Measurements from ENCODE around the gene SEMG1.

The SEMG1 gene

GRCh38 chr20:45191926-45192325, 14.9 kb upstream of the SEMG1 start:
- Mint-ChIP-seq H3K36me3 (ENCODE audit: insufficient read depth) (no peaks in the 10 kb centered on the region), H3K27ac (no peak overlapping the region), H3K4me1 (ENCODE audit: low read depth in 2 of 2) (no peaks in the 10 kb centered on the region), H3K27me3 (peaks cover 15 to 30% of the 10 kb centered on the region in 2 donors), H3K9me3 (no peaks in the 10 kb centered on the region), H3K4me3 (no peak overlapping the region)
- ATAC-seq (replicated peaks) (no peak), DNase-seq (no peak)

- H3K4me1 Mint-ChIP-seq (ENCODE audit: low read depth in 2 of 2) = no peaks in the 10 kb centered on the region
- ATAC-seq (replicated peaks) (no peak), DNase-seq (no peak)
- no peaks in the 10 kb centered on the region for H3K36me3 Mint-ChIP-seq (ENCODE audit: insufficient read depth)
- H3K9me3 Mint-ChIP-seq = no peaks in the 10 kb centered on the region
- no peak overlapping the region for H3K4me3 Mint-ChIP-seq
- no peak overlapping the region for H3K27ac Mint-ChIP-seq
- peaks cover 24 to 43% of the 10 kb centered on the region in 2 donors for H3K27me3 Mint-ChIP-seq
Observed at GRCh38 chr20:45193331-45193730, 13.5 kb upstream of the SEMG1 start.

GRCh38 chr20:45209924-45210323, 3.1 kb downstream of the SEMG1 start:
- Mint-ChIP-seq H3K4me1 (ENCODE audit: low read depth in 2 of 2) (no peaks in the 10 kb centered on the region), H3K4me3 (no peak overlapping the region), H3K27ac (no peak overlapping the region), H3K27me3 (peaks cover 50 to 61% of the 10 kb centered on the region in 2 donors), H3K36me3 (ENCODE audit: insufficient read depth) (no peaks in the 10 kb centered on the region), H3K9me3 (no peaks in the 10 kb centered on the region)
- ATAC-seq (replicated peaks) = no peak
- DNase-seq = no peak

- H3K27me3 Mint-ChIP-seq = peaks cover 35 to 48% of the 10 kb centered on the region in 2 donors
- no peaks in the 10 kb centered on the region for H3K4me1 Mint-ChIP-seq (ENCODE audit: low read depth in 2 of 2)
- ATAC-seq (replicated peaks) (no peak), DNase-seq (no peak)
- H3K4me3 Mint-ChIP-seq = no peak overlapping the region
- no peaks in the 10 kb centered on the region for H3K9me3 Mint-ChIP-seq
- no peak overlapping the region for H3K27ac Mint-ChIP-seq
- H3K36me3 Mint-ChIP-seq (ENCODE audit: insufficient read depth) = no peaks in the 10 kb centered on the region
Observed at GRCh38 chr20:45211569-45212474, 5.0 kb downstream of the SEMG1 start.

GRCh38 chr20:45212836-45213235, 6.0 kb downstream of the SEMG1 start:
- no peaks in the 10 kb centered on the region for H3K36me3 Mint-ChIP-seq (ENCODE audit: insufficient read depth)
- ATAC-seq (replicated peaks) = no peak
- H3K4me3 Mint-ChIP-seq = no peak overlapping the region
- H3K27ac Mint-ChIP-seq = no peak overlapping the region
- no peak for DNase-seq
- H3K27me3 Mint-ChIP-seq = peaks cover 35 to 49% of the 10 kb centered on the region in 2 donors
- H3K4me1 Mint-ChIP-seq (ENCODE audit: low read depth in 2 of 2) = no peaks in the 10 kb centered on the region
- no peaks in the 10 kb centered on the region for H3K9me3 Mint-ChIP-seq

GRCh38 chr20:45218124-45218523, 11.3 kb downstream of the SEMG1 start:
- DNase-seq (no peak), ATAC-seq (replicated peaks) (no peak)
- no peaks in the 10 kb centered on the region for H3K36me3 Mint-ChIP-seq (ENCODE audit: insufficient read depth)
- H3K27ac Mint-ChIP-seq = no peak overlapping the region
- H3K27me3 Mint-ChIP-seq = peaks cover 62 to 67% of the 10 kb centered on the region in 2 donors
- H3K9me3 Mint-ChIP-seq = no peaks in the 10 kb centered on the region
- no peak overlapping the region for H3K4me3 Mint-ChIP-seq
- H3K4me1 Mint-ChIP-seq (ENCODE audit: low read depth in 2 of 2) = no peaks in the 10 kb centered on the region

- no peak for ATAC-seq (replicated peaks)
- Mint-ChIP-seq H3K27me3 (peaks cover 61 to 65% of the 10 kb centered on the region in 2 donors), H3K27ac (no peak overlapping the region), H3K9me3 (no peaks in the 10 kb centered on the region), H3K4me1 (ENCODE audit: low read depth in 2 of 2) (no peaks in the 10 kb centered on the region), H3K36me3 (ENCODE audit: insufficient read depth) (no peaks in the 10 kb centered on the region), H3K4me3 (no peak overlapping the region)
- DNase-seq = no peak
Observed at GRCh38 chr20:45218636-45219035, 11.8 kb downstream of the SEMG1 start.

- ATAC-seq (replicated peaks) (no peak), DNase-seq (no peak)
- peaks cover 65 to 66% of the 10 kb centered on the region in 2 donors for H3K27me3 Mint-ChIP-seq
- no peak within 1 kb of the TSS for H3K27ac Mint-ChIP-seq
- no peaks in the 10 kb centered on the region for H3K36me3 Mint-ChIP-seq (ENCODE audit: insufficient read depth)
- no peaks in the 10 kb centered on the region for H3K4me1 Mint-ChIP-seq (ENCODE audit: low read depth in 2 of 2)
- H3K4me3 Mint-ChIP-seq = no peak within 1 kb of the TSS
- H3K9me3 Mint-ChIP-seq = no peaks in the 10 kb centered on the region
Observed at GRCh38 chr20:45221076-45221475, 14.2 kb downstream of the SEMG1 start, which contains the start of gene SEMG2. SEMG2 (plus strand) TSS chr20:45221373; CDS start chr20:45221390, 17 bp downstream.

- H3K27me3 Mint-ChIP-seq = peaks cover 52 to 59% of the 10 kb centered on the region in 2 donors
- H3K4me1 Mint-ChIP-seq (ENCODE audit: low read depth in 2 of 2) = no peaks in the 10 kb centered on the region
- H3K4me3 Mint-ChIP-seq = no peak overlapping the region
- DNase-seq (no peak), ATAC-seq (replicated peaks) (no peak)
- H3K36me3 Mint-ChIP-seq (ENCODE audit: insufficient read depth) = no peaks in the 10 kb centered on the region
- no peaks in the 10 kb centered on the region for H3K9me3 Mint-ChIP-seq
- no peak overlapping the region for H3K27ac Mint-ChIP-seq
Observed at GRCh38 chr20:45223136-45223535, 16.3 kb downstream of the SEMG1 start.

- no peaks in the 10 kb centered on the region for H3K4me1 Mint-ChIP-seq (ENCODE audit: low read depth in 2 of 2)
- H3K9me3 Mint-ChIP-seq = no peaks in the 10 kb centered on the region
- ATAC-seq (replicated peaks) = no peak
- no peaks in the 10 kb centered on the region for H3K36me3 Mint-ChIP-seq (ENCODE audit: insufficient read depth)
- H3K27me3 Mint-ChIP-seq = peaks cover 59 to 71% of the 10 kb centered on the region in 2 donors
- no peak overlapping the region for H3K27ac Mint-ChIP-seq
- no peak overlapping the region for H3K4me3 Mint-ChIP-seq
- no peak for DNase-seq
Observed at GRCh38 chr20:45226287-45226686, 19.5 kb downstream of the SEMG1 start.

- DNase-seq = peak in 1 of 3 experiments; percentile 8
- peaks cover 60 to 76% of the 10 kb centered on the region in 2 donors for H3K27me3 Mint-ChIP-seq
- no peak overlapping the region for H3K27ac Mint-ChIP-seq
- no peaks in the 10 kb centered on the region for H3K36me3 Mint-ChIP-seq (ENCODE audit: insufficient read depth)
- no peaks in the 10 kb centered on the region for H3K4me1 Mint-ChIP-seq (ENCODE audit: low read depth in 2 of 2)
- no peak overlapping the region for H3K4me3 Mint-ChIP-seq
- ATAC-seq (replicated peaks) = no peak
- no peaks in the 10 kb centered on the region for H3K9me3 Mint-ChIP-seq
Observed at GRCh38 chr20:45229264-45230056, 22.6 kb downstream of the SEMG1 start.

- Mint-ChIP-seq H3K27me3 (peaks cover 55 to 78% of the 10 kb centered on the region in 2 donors), H3K36me3 (ENCODE audit: insufficient read depth) (no peaks in the 10 kb centered on the region), H3K9me3 (no peaks in the 10 kb centered on the region), H3K27ac (no peak overlapping the region), H3K4me1 (ENCODE audit: low read depth in 2 of 2) (no peaks in the 10 kb centered on the region), H3K4me3 (no peak overlapping the region)
- ATAC-seq (replicated peaks) = no peak
- DNase-seq = no peak
Observed at GRCh38 chr20:45230631-45231030, 23.8 kb downstream of the SEMG1 start.

- peaks cover 51 to 82% of the 10 kb centered on the region in 2 donors for H3K27me3 Mint-ChIP-seq
- H3K36me3 Mint-ChIP-seq (ENCODE audit: insufficient read depth) = no peaks in the 10 kb centered on the region
- H3K4me3 Mint-ChIP-seq = no peak overlapping the region
Observed at GRCh38 chr20:45235995-45236394, 29.2 kb downstream of the SEMG1 start.

More at GRCh38 chr20:45235995-45236394, 29.2 kb downstream of the SEMG1 start:
- DNase-seq (no peak), ATAC-seq (replicated peaks) (no peak)
- no peak overlapping the region for H3K27ac Mint-ChIP-seq
- no peaks in the 10 kb centered on the region for H3K4me1 Mint-ChIP-seq (ENCODE audit: low read depth in 2 of 2)
- no peaks in the 10 kb centered on the region for H3K9me3 Mint-ChIP-seq

Data from effector memory CD8-positive, alpha-beta T cell (primary cell).